DMS53 (cell line): ENCODE data around the gene APOL5.
"Not testable (repeated sequence)": the region's sequence is repeated elsewhere in the genome, so short reads cannot be mapped to it uniquely, and the experiment has no call there.

ENCODE experiments used
- DNase-seq: peaks from one replicate; lab custom pipeline; 2025; lab: John Stamatoyannopoulos, UW

APOL5 gene

DNA sequence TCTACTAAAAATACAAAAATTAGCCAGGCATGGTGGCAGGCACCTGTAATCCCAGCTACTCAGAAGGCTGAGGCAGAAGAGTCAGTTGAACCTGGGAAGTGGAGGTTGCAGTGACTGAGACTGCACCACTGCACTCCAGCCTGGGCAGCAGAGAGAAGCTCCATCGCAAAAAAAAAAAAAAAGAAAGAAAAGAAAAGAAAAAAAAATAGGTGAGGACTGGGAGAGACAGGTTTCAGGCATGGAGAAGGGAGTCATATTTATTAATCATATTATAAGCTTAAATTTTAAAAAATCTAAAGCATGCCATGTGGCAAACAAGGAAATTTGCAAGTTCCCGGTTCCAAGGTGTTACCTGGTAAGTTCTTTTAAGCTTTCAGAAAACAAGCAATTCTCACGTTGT lies at the start of gene APOL5:
TSS of gene APOL5 (plus strand) at position 301 of the 400 bp plus-strand sequence. CDS start at position 301, 0 bp downstream.
- no peak for DNase-seq

DNA sequence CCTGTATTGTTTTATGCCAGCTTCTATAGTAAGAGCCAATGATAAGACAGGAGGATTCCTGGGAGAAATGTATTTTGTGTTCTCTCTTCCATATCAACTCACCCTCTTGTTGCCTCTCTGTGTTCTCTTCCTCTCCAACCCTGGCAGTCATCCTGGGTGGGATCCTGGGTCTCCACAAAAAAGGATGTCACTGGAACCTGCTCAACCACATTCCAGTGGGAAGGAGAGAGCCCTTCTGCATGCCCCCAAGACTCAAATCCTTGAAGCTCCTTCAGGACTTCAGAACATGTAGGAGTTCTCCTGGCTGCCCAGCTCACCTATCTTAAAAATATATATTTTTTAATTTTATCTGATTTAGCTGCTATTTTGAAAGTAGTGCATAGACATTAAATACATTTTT lies 43.3 kb upstream of the APOL5 start:
- no peak for DNase-seq

GRCh38 chr22:35676065-35676464 lies 41.6 kb upstream of the APOL5 start:
- not testable (repeated sequence) for DNase-seq

GRCh38 chr22:35677460-35678187 lies 40.0 kb upstream of the APOL5 start:
- no peak for DNase-seq

DNA sequence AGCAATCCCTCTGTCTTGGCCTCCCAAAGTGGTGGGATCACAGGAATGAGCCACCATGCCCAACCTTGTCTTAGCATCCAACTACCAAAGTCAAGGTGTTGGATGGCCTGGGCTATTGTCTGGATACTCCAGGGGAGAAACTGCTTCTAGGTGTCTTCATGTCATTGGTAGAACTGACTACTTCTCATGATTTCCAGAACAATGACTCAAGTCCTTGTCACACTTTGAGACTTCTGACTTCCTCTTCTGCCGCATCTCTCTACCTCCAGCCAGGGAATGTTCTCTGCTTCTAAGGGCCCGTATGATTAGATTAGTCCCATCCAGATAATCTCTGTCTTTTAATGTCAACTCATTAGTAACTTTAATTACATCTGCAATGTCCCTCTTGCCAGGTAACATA lies 38.8 kb upstream of the APOL5 start:
- DNase-seq, result no peak

DNA sequence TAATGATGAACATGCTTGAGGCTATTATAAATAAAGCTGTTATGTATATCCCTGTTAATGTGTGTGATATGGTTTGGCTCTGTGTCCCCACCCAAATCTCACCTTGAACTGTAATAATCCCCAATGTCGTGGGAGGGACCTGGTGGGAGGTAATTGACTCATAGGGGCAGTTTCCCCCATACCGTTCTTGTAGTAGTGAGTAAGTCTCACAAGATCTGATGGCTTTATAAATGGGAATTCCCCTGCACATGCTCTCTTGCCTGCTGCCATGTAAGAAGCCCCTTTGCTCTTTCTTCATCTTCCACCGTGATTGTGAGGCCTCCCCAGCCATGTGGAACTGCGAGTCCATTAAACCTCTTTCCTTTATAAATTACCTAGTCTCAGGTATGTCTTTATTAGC lies 38.2 kb upstream of the APOL5 start:
- not testable (repeated sequence) for DNase-seq

- DNase-seq, result no peak
These were observed 36.1 kb upstream of the APOL5 start for GRCh38 chr22:35681454-35682052.

- no peak for DNase-seq
These were observed 34.1 kb upstream of the APOL5 start for GRCh38 chr22:35683560-35683959.

- peak; percentile 5 for DNase-seq
These were observed 33.4 kb upstream of the APOL5 start for GRCh38 chr22:35684270-35684700.

GRCh38 chr22:35684732-35685131 lies 32.9 kb upstream of the APOL5 start:
- DNase-seq, result no peak

- DNase-seq, result no peak
These were observed 31.9 kb upstream of the APOL5 start for GRCh38 chr22:35685731-35686130.

DNA sequence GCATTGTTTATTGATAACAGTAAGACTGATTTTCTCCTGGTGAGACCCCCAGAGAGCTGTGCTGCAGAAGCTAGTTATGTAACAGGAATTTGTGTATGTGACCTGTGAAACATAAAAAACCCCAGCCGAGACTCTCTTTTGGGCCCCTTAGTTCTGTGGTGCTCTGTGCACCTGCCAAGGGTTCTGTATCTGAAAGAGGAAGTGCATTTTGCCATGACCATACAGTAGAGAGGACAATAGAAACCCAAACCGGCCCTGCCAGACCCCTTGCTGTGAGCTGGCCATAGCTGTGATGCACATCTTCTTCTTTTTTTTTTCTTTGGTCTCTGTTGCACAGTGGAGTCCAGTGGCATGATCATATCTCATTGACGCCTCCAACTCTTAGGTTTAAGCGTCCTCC lies 31.4 kb upstream of the APOL5 start:
- DNase-seq, result no peak

DNA sequence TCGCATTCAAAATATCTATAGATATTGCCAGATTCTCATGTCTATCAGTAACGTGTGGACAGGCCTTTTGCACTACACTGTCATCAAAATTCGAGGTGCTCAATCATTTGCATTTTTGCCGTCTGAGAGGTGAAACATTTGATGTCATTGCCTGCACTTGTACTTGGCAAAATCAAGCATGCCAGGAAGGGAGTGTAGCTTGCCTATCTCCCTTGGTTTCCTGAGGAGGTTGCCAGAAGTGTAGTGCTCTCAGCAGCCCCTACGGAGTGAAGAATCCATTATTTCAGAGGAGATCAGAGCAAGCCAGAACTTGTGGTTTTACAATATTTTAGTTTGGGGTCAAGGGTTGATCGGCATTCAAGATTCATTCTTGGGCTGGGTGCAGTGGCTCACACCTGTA lies 30.2 kb upstream of the APOL5 start:
- no peak for DNase-seq

- DNase-seq, result no peak
These were observed 28.6 kb upstream of the APOL5 start for GRCh38 chr22:35688913-35689675.

DNA sequence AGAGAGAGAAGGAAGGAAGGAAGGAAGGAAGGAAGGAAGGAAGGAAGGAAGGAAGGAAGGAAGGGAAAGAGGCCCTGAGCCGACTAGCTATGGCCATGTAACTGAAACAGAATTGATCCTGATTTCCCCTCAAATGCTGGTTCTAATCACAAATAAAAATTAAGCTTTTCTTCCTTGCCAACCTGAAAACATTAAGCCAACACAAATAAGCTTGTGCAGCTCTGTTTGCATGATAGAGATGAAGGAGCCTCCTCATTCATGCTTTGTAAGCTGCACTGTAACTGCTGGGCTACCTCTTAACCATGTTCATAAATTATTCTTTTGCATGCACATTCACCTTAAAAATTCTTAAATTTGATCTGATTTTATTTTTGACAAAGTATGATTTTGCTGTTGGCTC lies 27.7 kb upstream of the APOL5 start:
- no peak for DNase-seq

DNA sequence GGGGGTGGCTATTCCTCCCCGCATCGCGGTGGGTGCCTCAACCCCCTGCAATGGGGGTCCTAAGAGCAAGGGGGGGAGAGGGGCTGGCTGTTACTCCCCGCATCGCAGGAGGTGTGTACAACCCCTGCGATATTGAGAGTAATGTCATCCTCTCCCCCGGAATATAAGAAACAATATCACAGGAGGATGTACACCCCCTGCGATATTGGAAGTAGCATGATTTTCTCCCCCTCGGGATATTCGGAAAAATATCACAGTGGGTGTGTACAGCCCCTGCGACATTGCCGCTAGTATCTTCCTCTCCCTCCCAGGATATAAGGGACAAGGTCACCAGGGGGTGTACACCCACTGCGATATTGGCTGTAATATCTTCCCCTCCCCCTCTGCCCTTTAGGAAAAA lies 22.5 kb upstream of the APOL5 start:
- DNase-seq, result no peak

DNA sequence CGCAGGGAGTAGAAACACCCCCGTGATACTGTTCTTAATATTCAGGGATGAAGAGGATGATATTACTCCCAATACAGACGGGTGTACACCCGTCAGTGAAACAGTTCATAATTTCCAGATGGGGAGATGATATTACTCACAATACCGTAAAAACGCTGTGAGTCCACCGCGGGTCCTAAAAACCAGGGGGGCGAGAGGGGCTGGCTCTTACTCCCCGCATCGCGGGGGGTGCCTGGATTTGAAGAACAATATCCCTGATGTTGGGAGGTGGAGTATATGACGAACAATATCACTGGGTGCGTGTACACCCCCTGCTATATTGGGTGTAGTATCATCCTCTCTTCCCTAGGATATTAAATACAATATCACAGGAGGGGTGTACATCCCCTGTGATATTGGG lies 20.5 kb upstream of the APOL5 start:
- no peak for DNase-seq

GRCh38 chr22:35699852-35700251 lies 17.8 kb upstream of the APOL5 start:
- DNase-seq, result not testable (repeated sequence)

GRCh38 chr22:35703861-35704584 lies 13.6 kb upstream of the APOL5 start:
- no peak for DNase-seq

DNA sequence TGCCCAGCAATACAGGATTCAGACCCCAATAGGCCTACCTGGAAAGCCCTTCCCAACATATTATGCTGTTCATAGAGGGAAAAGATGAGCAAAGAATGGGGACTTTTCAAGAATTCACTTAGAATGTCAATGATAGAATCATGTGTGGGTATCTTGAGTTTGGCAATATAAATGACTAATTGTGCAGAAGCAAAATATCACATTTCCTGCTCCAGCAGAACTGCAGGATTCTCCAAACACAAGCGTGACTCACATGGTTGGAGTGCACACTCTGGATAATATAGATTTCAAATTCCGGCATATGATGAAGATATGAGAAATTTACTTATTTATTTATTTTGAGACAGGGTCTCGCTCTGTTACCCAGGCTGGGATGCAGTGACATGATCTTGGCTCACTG lies 12.5 kb upstream of the APOL5 start:
- no peak for DNase-seq

DNA sequence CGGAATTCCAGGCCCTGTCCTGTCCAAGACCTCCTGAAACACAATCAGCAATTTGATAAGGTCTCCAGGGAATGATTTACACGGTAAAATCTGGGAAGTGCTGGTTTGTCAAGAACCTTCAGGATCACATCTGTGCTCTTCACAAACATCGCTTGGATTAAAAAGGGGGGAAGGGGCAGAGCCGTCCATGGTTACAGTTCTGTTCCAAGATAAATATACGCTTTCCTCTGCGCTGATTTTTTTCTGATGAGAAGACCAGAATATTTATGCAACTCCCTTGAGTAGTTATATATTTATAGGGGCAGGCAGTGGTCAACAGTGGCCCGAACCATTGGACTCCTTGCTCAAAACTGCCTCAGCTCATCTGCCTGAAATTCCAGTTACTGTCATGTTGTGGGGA lies 9.2 kb upstream of the APOL5 start:
- no peak for DNase-seq

- no peak for DNase-seq
These were observed 8.8 kb upstream of the APOL5 start for GRCh38 chr22:35708917-35709316.
